Measurements from ENCODE around the gene RASA2. TPM values are rescaled to one million over a fixed set of nuclear protein-coding genes. Genes with fewer than 3 reads are reported as not detected.

RASA2 gene
- total and polyA plus RNA-seq, 2 of the 4 experiments (the other 2 are of a cell fraction): 6.1 to 14.0 TPM

- ChIA-PET CTCF (no interaction called here), POLR2A (ENCODE audit: unreplicated experiment) (no interaction called here)
- intact Hi-C loops (cut with micrococcal nuclease): loop anchor here (10.0 kb wide), 1 partner anchor 268 kb away; the partner anchor contains the start of gene RNF7
- in situ Hi-C loops (cut with MboI; ENCODE audit: low sequenced_read_pairs): no loop called here
- Histone ChIP-seq H3K9ac (ENCODE audit: low read depth, low read length) (no peak overlapping the region), H3K14ac (replicated peaks; ENCODE audit: low read depth, low read length) (no peak overlapping the region), H4K20me1 (ENCODE audit: insufficient read depth, low read length) (no peaks in the 10 kb centered on the region), H3K79me1 (ENCODE audit: low read depth in 1 of 2, low read length in 2 of 2) (no peaks in the 10 kb centered on the region; a peak in 1 of 4 replicates), H3K27me3 (ENCODE audit: control insufficient read depth, insufficient read depth, low read length) (no peaks in the 10 kb centered on the region), H2AFZ (replicated peaks; ENCODE audit: low read length, poor library complexity) (no peak overlapping the region), H3K56ac (ENCODE audit: extremely low read depth, insufficient read depth, low read length) (no peak overlapping the region), H3K36me3 (ENCODE audit: control insufficient read depth, insufficient read depth, low read length) (no peaks in the 10 kb centered on the region), H3K4me3 (ENCODE audit: insufficient read depth, low read depth, low read length) (no peak overlapping the region), H2BK120ac (ENCODE audit: low read depth, low read length) (no peak overlapping the region), H3K9me3 (ENCODE audit: control insufficient read depth, insufficient read depth, low read length) (peaks cover 1% of the 10 kb centered on the region; the same call in 1 of the 2 replicates), H2BK5ac (ENCODE audit: low read depth, low read length, poor library complexity, severe bottlenecking) (no peak overlapping the region), H2BK15ac (ENCODE audit: low read depth, low read length) (no peak overlapping the region), H3K18ac (ENCODE audit: low read depth, low read length) (no peak overlapping the region), H3K4me2 (ENCODE audit: low read depth, low read length) (no peak overlapping the region), H4K91ac (ENCODE audit: insufficient read depth, low read depth, low read length) (no peak overlapping the region), H2AK5ac (ENCODE audit: low read depth, low read length) (no peak overlapping the region), H2AK9ac (replicated peaks; ENCODE audit: low read depth, low read length, poor library complexity) (no peak overlapping the region), H3K4ac (ENCODE audit: low read depth, low read length) (no peak overlapping the region), H2BK20ac (ENCODE audit: low read depth, low read length) (no peak overlapping the region), H3K23ac (ENCODE audit: low read depth, low read length) (no peak overlapping the region), H4K8ac (ENCODE audit: low read depth in 2 of 2, low read length in 2 of 2) (no peak overlapping the region), H3K27ac (ENCODE audit: insufficient read depth, low read length) (no peak overlapping the region), H4K5ac (ENCODE audit: low read depth, low read length) (no peak overlapping the region), H3K9me1 (ENCODE audit: insufficient read depth, low read length) (peaks cover 10% of the 10 kb centered on the region), H3K4me1 (ENCODE audit: control insufficient read depth, insufficient read depth, low read length) (peaks cover 3% of the 10 kb centered on the region; the same call in 1 of the 2 replicates)
- ATAC-seq (ENCODE audit: low read depth) (no peak), DNase-seq (no peak)
- dilution Hi-C loops (cut with HindIII; ENCODE audit: low sequenced_read_pairs, unreplicated experiment): no loop called here
- no TSS peak for BruUV-seq (replicated peaks)
- WGBS, 2 experiments (ENCODE audit: extremely low coverage in 2 of 2, insufficient read length in 1 of 2): 100% methylated on average over 1 of the region's 3 CpGs
- TF ChIP-seq RCOR1 (IDR thresholded peaks at IDR 0.05; ENCODE audit: insufficient replicate concordance, low read length): no peak
Measured at GRCh38 chr3:141466633-141467169, 20.1 kb upstream of the RASA2 start.
